Stimulated activated CD4-positive, alpha-beta T cell treated with anti-CD3 and anti-CD28 coated beads, Interleukin-2, amount 100 ng/mL, for 4 hours (primary cell): ENCODE measurements around the gene BACH1.
"Not testable (repeated sequence)": the region's sequence is repeated elsewhere in the genome, so short reads cannot be mapped to it uniquely, and the experiment has no call there.

ENCODE experiments used
- DNase-seq: peaks from one replicate; pipeline ENCODE4 v3.0.0-alpha.2; 2020; ENCODE audit warnings: low read depth

BACH1 gene

DNA sequence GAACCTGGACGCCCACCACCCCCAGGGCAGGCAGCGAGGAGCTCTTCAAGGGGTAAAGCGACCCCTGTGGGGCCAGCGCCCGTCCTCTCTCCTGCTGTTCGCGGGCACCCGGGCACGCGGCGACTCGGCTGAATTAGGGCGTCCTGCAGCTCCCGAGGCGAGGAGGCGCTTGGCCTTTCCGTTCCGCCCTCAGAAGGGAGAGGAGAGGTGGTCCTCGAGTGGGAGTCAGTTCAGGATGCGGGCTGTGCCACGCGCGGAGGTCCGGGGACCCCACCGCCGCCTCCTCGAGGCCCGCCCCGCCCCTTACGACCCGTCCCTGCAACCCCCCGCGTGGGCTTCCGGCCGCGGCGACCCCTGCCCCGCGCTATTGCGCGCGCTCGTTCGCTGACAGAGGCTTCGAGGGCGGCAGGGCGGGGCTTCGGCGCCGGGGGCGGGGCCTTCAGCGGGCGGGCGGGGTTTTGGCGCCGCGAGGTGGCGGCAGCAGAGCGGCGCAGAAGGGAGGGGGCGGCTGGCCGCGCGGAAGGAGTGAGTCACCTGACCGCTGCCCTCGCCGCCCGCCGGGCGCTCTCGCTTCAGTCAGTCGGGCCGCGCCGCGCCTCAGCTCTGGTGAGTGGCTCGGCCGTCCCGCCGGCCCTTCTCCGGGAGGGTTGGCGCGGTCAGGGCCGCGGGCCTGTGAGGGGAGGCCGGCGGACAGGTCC lies at the start of gene BACH1:
Gene BACH1 (plus strand): TSS at position 575 of the 698 bp plus-strand sequence. CDS start 22,359 bp downstream, outside the sequence.
- DNase-seq: peak; percentile 83

DNA sequence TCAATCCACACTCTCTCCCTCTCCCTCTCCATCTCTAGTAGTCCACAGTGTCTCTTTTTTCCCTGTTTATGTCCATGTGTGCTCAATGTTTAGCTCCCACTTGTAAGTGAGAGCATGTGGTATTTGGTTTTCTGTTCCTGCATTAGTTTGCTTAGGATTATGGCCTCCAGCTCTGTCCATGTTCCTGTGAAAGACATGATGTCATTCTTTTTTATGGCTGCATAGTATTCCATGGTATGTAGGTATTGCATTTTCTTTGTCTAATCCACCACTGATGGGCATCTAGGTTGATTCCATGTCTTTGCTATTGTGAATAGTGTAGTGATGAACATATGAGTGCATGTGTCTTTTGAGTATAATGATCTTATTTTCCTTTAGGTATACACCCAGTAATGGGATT lies 49.4 kb upstream of the BACH1 start:
- DNase-seq: not testable (repeated sequence)

DNA sequence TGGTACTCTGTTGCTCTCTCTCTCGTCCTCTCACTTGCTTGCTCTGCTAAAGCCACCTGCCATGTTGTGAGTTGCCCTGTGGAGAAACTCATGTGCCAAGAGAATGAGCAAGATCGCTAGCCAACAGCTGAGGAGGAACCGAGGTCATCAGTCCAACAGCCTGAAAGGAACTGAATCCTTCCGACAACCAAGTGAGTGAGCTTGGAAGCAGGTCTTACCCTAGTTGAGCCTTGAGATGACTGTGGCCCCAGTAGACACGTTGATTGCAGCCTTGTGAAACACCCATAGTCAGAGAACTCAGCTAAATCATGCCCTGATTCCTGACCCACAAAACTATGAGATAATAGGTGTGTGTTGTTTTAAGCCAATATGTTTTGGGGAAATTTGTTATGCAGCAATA lies 48.1 kb upstream of the BACH1 start:
- no peak for DNase-seq

DNA sequence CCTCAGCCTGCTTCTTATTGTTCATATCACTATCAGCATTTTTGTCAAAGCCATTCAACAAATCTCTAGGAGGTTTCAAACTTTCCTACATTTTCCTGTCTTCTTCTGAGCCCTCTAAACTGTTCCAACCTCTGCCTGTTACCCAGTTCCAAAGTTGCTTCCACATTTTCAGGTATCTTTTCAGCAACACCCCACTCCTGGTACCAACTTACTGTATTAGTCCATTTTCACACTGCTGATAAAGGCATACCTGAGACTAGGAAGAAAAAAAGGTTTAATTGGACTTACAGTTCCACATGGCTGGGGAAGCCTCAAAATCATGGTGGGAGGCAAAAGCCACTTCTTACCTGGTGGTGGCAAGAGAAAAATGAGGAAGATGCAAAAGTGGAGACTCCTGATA lies 44.9 kb upstream of the BACH1 start:
- DNase-seq: not testable (repeated sequence)

DNA sequence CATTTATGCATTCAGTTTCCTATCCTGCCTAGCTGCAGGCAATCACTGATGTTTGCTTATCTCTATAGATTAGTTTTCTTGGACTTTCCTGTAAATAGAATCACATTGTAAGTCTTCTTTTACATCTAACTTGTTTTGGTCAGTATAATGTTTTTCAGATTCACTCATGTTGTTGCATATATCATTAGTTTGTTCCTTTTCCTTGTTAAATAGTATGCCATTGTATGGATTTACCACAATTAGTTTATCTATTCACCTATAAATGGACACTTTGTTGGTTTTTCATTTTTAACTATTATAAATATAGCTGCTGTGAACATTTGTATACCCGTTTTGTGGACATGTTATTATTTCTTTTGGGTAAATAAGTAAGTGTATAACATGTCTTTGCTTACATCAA lies 44.2 kb upstream of the BACH1 start:
- no peak for DNase-seq

DNA sequence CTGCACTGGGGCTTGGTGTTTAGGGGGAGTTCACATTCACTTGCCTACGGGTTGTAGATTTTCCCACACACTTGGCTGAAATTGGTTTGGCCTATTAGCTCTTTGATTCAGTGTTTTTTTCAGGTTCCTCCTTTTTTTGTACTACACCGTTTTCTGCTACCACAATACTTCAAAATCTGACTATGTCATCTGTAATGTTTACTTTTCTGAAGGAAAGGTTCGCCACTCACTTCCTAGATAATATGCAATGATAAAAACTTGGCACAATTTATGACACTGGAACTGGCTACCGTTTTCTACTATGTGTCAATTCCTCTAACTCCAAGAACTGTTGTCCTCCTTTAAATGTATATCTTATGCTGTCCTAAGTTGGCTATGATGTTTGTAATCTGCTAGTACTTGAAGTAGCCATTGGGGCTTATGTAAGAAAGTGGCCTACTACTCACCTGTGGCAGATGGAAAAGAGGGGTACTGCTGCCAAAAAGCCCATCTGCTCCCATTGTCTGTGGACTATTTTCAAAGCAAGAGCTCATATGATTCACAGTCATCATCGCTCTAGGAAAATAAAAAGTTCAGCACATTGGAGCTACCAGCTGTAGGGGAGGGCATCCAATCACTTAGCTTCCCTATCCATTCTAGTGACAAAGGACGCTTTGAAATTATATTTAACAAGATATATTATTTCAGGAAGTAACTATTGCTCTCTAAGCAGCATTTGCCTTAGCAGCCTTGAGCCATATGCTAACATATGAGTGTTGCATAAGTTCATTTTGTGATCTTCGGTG lies 42.4 kb upstream of the BACH1 start:
- no peak for DNase-seq

DNA sequence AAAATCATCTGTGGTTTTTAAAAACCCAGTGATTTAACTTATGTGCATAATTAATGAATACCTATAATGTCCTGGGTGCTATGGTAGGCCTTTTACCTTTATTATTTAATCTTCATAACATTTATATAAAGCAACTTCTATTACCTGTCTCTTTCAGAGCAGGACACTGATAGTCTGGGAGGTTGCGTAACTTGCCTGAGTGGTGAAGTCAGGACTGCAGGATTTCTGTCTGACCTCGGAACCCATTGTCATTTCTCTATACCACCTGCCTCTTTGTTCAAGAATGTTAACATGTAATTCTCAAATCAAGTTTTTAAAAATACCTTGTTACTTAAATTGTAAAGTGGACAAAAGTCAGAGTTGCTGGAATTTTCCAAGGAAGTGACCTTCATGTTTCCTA lies 41.0 kb upstream of the BACH1 start:
- DNase-seq: no peak

DNA sequence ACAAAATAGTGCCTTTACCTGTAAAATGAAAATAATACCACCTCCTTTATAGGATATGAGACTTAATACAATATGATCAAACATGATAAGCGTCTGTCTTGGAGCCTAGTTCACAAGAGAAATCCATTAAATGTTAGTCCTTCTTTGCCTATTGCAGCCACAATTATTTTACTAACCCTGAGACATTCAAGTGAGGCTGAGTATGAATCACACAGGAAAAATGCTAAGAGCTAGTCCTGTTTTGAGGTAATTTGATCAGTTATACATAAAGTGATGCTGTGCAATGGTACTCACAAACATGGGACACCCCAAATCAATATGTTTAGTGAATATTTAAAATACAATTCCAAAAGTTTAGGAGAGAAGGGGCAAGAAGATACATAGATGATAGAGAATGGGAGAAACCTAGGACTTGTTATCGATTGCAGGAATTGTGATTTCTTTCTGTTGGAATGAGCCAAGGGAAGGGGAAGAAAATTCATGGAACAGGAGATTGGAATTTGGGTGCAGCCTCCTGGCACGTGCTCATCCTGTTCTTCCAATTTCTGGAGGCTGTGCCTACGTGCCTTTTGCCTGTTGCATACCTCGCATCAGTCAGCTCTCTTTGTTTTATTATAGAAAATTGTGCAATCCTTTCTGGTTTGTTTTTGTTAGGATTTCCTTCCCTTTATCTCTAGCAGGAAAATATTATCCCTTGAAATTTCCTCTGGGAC lies 39.9 kb upstream of the BACH1 start:
- no peak for DNase-seq

DNA sequence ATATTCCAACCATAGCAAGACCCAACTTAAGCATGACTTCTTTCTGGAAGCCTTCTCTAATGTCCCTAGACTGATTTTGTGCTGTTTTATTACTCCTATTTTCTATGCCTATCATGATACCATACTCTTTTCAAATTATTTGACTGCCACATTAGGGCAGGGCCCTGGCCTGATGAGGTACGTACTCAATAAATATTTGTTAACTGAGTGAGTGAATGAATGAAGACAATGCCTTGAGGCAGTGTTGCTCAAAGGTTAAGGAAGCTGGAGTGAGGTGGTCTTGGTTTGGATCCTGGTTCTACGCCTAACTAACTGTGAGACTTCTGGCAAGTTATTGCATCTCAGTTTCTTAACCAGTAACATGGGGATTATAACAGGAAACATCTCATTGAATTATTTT lies 38.3 kb upstream of the BACH1 start:
- DNase-seq: no peak

DNA sequence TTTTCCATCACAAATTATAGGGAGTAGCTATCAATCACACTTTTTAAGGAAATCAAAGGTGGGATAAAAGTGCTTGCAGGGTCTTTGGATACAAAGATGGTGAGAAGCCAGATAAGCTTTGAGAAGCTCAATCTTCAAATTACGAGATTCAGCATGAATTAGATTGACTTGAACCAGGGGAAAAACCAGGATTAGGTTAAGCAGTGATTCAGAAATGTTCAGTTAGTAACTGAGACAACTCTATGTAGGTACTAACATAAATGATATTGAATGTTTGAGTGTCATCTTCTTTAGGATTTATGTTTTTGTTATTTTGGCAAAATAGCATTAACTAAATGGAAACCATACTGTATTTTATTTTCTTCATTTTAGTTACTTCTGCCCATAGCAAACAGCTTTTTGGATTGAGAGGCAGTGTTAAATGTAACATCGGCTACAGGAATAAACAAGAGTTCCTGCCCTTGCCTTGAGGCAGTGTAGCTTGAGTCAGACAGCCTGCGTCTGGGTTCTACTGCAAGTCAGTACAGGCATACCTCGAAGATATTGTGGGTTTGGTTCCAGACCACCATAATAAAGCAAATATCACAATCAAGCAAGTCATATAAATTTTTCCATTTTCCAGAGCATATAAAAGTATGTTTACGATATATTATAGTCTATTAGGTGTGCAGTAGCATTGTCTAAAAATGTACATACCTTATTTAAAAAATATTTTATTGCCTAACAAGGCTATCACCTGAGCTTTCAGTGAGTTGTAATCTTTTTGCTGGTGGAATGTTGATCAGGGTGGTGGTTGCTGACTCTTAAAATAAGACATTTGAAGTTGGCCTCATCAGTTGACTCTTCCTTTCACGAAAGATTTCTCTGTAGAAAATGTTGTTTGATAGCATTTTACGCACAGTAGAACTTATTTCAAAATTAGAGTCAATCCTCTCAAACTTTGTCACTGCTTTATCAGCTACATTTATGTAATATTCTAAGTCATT lies 36.9 kb upstream of the BACH1 start:
- no peak for DNase-seq

DNA sequence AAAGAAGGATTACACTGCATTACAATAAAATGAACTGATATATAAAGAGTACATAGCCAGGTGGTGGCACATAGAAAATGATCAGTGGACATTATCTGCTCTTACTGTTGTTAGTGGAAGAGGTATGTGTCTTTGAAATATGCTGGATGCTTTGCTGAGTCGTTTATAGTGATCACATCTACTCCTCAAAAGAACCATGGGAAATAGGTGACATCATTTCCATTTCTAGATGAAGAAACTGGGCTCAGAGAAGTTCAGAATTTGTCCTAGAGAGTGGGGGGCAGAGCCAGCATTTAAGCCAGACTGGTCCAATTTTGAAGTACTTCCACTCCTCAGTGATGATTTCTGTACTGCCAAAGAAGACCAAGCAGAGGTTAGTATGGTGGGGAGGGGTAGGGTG lies 34.0 kb upstream of the BACH1 start:
- DNase-seq: no peak

DNA sequence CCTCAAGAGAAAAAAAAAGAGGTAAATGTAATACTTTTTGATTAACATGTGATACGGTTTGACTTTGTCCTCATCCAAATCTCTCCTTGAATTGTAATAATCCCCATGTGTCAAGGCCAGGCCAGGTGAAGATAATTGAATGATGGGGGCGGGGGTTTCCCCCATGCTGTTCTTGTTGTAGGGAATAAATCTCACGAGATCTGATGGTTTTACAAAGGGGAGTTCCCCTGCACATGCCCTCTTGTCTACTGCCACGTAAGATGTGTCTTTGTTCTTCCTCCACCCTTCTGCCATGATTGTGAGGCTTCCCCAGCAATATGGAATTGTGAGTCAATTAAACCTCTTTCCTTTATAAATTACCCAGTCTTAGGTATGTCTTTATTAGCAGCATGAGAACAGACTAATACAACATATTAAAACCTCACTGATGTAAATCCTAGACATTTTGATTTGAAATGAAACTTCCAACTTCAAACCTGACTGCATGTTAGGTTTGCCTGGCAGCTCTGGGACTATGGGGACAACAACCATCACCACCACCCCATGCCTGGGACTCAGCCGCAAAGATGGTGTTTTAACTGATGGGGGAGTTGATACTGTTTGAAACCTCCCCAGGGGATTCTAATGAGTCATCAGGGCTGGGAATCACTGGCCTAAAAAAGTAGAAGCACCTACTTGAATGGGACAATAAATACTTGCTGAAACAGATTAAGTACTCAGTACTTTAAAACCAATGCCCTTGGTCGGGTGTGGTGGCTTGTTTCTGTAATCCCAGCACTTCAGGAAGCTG lies 32.8 kb upstream of the BACH1 start:
- peak; percentile 52 for DNase-seq

DNA sequence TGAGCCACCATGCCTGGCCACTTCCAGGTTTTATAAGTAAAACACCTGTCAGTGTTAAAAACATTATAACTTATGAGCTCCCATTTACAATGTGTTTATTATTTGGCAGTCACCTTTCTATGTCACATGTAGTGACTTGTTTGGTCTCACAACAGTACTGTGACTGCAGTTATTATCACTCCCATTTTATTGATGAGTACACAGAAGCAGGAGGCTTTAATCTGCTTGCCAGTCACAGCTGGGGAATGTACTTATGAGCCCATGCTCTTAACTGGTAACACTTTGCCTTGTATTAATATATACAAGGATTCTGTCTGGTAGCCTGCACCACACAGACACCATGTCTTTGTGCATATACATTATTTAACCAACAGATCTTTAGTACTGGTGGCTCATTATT lies 31.1 kb upstream of the BACH1 start:
- DNase-seq: no peak

DNA sequence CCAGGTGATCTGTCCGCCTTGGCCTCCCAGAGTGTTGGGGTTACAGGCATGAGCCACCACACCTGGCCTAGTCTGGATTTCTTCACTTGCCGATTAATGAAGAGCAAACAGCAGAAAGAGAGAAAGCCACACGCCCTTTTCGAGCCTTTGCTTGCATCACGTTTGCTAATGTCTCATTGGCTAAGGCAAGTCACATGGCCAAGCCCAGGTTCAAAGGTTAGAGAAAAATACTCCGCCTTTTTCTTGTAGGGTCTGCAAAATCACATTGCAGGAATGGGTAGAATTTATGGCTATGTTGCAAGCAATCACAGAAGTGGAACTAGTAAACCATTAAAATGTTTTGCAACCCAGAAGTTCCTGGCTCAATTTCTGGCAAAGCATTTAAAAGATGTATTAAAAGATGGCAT lies 26.8 kb upstream of the BACH1 start:
- DNase-seq: no peak

DNA sequence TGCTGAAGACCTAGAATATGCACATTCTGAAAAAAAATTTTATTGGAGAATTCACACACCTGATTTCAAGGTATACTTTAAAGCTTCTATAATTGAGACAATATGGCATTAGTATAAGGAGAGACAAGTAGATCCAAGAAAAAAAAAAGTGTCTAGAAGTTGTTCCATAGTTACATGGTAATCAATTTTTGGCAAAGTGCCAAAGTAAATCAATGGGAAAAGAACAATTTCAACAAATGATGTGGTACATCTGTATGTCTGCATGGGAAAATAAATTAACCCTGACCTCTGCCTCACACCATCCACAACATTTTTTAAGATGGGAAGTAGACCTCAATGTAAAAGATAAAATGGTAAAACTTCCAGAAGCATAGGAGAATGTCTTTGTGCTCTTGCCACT lies 21.3 kb upstream of the BACH1 start:
- no peak for DNase-seq

DNA sequence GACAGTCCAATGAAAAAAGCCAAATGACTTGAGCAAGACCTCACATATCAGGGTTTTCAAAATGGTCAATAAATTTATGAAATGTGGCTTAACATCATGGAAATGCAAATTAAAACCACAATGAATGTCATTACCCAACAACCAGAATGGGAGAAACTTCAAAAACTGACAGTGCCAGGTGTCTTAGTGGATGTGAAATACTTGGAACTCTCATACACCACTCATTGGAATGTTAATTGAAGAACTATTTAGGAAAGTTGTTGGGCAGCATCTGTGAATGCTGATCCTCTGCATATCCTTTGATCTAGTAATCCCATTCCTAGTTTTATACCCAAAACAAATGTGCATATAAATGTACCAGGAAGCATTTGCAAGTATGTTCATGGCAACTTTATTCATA lies 19.2 kb upstream of the BACH1 start:
- DNase-seq: no peak

DNA sequence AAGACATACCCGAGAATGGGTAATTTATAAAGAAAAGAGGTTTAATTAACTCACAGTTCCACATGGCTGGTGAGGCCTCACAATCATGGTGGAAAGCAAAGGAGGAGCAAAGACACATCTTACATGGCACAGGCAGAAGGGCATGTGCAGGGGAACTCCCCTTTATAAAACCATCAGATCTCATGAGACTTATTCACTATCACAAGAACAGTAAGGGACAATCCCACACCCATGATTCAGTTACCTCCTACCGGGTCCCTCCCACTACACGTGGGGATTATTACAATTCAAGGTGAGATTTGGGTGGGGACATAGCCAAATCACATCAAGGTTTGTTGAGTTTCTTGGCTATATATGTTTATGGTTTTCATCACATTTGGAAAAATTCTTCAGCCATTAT lies 16.9 kb upstream of the BACH1 start:
- DNase-seq: not testable (repeated sequence)

DNA sequence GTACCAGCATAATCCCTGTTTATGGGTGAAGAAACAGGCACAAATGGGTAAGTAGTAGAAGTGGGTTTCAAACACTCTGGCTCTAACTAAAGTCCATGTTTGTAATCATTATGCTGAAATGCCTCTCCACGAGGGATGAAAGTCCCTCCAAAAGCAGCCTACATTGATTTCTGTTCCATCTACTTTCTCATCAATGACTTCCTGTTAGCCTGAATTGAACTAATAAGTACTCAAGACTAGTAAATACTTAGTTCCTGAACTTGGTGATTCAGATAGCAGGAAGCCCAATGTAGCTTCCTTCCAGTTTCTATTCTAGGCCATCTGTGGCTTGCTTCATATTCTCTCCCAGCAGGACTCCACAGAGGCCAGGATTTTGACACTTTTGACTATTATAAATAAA lies 11.3 kb upstream of the BACH1 start:
- no peak for DNase-seq

DNA sequence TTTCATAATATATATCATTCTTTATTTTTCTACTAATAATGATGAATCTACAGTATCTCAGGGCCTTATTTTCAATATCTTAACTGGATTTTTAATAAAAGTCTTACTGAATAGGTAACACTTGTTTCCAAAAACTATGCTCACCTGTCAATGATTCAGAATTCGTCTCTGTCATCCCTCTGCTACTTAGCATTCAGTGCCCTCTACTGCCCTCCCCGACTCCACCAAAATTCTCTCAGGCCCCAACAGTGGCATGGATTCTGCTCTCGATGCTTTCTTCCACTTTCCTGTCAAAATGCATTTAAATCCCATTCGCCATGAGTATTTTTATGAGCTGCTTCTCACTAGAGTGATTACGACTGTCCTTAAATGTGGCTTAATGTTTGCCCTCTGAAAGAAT lies 10.5 kb upstream of the BACH1 start:
- no peak for DNase-seq

DNA sequence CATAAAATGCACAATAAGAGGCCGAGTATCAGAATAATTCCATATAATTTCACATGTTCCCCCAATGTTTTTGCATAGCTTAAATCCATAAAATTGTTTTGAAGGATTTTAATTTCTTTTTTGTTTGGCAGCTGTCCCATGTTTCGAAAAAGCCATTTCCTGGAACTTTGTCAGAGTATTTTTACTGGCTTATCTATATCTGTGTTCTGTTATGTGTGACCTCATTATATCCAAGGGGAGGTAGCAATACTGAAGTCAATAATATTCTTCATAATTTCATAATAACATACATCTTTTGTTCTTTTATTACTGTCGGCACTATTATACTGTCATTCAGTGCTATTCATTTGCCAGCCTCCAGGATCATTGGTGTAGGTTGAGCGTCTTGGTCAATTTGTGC lies 9.4 kb upstream of the BACH1 start:
- no peak for DNase-seq

DNA sequence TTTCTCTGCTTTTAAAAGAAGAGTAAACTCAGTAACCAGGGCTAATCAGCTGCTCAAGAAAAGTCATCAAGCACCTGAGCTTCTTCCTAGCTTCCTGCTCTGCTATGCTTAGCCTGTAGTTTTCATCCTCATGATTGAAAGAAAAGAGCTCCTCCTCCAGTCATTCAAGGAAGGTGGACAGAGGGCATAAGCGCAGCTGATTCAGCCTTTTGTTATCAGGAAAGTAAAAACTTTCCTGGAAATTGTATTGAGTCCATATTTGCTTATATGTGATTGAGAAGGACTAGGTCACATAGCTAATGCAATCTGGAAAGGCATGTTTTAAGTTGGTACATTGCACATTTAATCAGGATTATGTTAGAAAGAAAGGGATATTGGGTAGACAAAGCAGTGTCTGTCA lies 8.5 kb upstream of the BACH1 start:
- DNase-seq: no peak
